Activated T-cell treated with anti-CD3 and anti-CD28 coated beads, Interleukin-2, amount 50 U/mL, for 72 hours (primary cell): Measurements from ENCODE around the gene SYNPR. TPM values are rescaled to one million over a fixed set of nuclear protein-coding genes. Genes with fewer than 3 reads are reported as not detected.

Source experiments
- ATAC-seq, 2 donors: fragments of 150-1000 bp; cut with Tn5 transposase; replicated peaks in 1 of 2; 2 replicates each; pipeline ENCODE4 v1.10.0; 2021; ENCODE audit warnings: moderate library complexity in 2 of 2, mild to moderate bottlenecking in 1 of 2
- DNase-seq, 2 donors: peaks; one replicate each; pipeline ENCODE4 v3.0.0; 2021 to 2022; ENCODE audit warnings: mixed read lengths in 1 of 2
- H3K27ac Mint-ChIP-seq: one replicate; pipeline ENCODE4 v1.8.0; 2022; ENCODE audit warnings: mild to moderate bottlenecking, moderate library complexity, mixed read lengths
- H3K27me3 Mint-ChIP-seq: one replicate; pipeline ENCODE4 v1.8.0; 2022; ENCODE audit warnings: low read depth, mixed read lengths
- H3K36me3 Mint-ChIP-seq, 2 donors: one replicate each; pipeline ENCODE4 v1.8.0; 2022; ENCODE audit warnings: mixed read lengths in 2 of 2, mild to moderate bottlenecking in 1 of 2; ENCODE audit not compliant: insufficient read depth in 2 of 2
- H3K4me1 Mint-ChIP-seq: one replicate; pipeline ENCODE4 v1.8.0; 2022; ENCODE audit warnings: low read depth, mixed read lengths
- H3K4me3 Mint-ChIP-seq, 2 donors: one replicate each; pipeline ENCODE4 v1.8.0; 2022; ENCODE audit warnings: mild to moderate bottlenecking in 2 of 2, mixed read lengths in 2 of 2, moderate library complexity in 2 of 2
- H3K9me3 Mint-ChIP-seq, 2 donors: one replicate each; pipeline ENCODE4 v1.8.0; 2022; ENCODE audit warnings: mixed read lengths in 2 of 2
- total RNA-seq, 2 donors: library from RNA; stranded (reverse); gene quantifications; one replicate each; pipeline ENCODE4 v1.2.3, GENCODE V29; 2022

SYNPR gene
- total RNA-seq, 2 donors from 2014 or later = not detected

- no peaks in the 10 kb centered on the region for H3K36me3 Mint-ChIP-seq
- no peaks in the 10 kb centered on the region for H3K27me3 Mint-ChIP-seq
- H3K9me3 Mint-ChIP-seq = no peaks in the 10 kb centered on the region
- H3K4me3 Mint-ChIP-seq = no peak overlapping the region
- ATAC-seq (no peak), DNase-seq (no peak)
- no peaks in the 10 kb centered on the region for H3K4me1 Mint-ChIP-seq
- no peak overlapping the region for H3K27ac Mint-ChIP-seq
Observed at GRCh38 chr3:63471781-63472180, 193.7 kb downstream of the SYNPR start.

DNA sequence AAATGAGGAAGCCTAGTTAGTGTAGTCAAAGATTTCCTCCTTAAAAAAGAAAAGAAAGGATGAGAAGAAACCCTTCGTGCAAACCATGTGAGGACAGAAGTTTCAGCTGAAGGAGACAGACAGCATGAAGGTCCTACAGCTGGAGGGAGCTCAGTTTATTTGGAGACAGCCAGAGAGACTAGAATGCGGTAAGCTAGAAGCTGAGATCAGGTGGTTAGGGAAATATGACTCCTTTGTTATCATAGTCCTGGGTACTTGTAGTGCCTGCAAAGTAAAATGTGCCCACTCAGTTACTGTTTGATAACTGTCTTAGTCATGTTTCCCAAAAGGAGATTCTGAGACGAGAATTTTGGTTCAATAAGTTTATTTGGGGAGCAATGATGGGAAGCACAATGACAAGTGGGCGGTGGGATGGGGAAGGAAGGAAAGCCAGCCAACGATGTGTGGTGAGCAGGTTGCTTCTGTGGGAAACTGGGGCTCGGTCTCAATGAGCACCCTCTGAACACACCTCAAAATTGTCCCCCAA, 195.6 kb downstream of the SYNPR start:
- H3K27me3 Mint-ChIP-seq = no peaks in the 10 kb centered on the region
- no peak for DNase-seq
- no peak overlapping the region for H3K27ac Mint-ChIP-seq
- H3K9me3 Mint-ChIP-seq = no peaks in the 10 kb centered on the region
- H3K36me3 Mint-ChIP-seq = no peaks in the 10 kb centered on the region
- no peak overlapping the region for H3K4me3 Mint-ChIP-seq
- H3K4me1 Mint-ChIP-seq = no peaks in the 10 kb centered on the region
- ATAC-seq = no peak

GRCh38 chr3:63474828-63475518, 196.9 kb downstream of the SYNPR start:
- ATAC-seq = no peak

DNA sequence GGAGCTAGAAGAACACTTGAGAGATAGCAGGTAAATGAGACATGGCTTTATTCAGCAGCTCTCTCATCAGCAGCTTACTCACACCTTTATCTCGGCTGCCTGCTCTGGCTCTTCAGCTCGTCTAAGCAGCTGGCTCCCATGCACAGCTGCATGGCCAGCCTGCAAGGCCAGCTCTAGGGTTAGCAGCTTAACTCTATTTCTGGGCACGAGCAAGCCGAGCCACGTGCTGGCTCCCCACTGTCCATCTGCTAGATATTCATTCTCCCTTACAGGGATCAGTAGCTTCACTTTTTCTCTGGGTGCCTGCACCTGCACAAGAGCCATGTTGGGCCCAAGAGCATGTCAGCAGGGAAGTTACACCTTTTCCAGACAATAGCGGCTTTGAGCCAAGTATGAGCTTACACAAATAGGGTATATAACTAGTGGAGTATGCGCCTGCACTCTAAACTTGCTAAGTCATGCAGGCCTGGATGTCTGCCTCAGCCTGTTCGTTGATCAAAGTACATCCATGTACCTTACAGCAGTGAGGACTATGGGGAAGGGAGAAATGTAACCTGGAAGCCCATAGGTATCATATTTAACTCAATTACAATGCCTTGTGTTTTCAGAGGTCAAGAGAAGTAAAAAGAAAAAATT, 199.5 kb downstream of the SYNPR start:
- Mint-ChIP-seq H3K27ac (no peak overlapping the region), H3K27me3 (no peaks in the 10 kb centered on the region), H3K4me3 (no peak overlapping the region), H3K36me3 (no peaks in the 10 kb centered on the region), H3K4me1 (no peaks in the 10 kb centered on the region), H3K9me3 (peaks cover 1 to 3% of the 10 kb centered on the region in 2 donors)
- ATAC-seq (no peak), DNase-seq (no peak)

More at GRCh38 chr3:63474828-63475518, 196.9 kb downstream of the SYNPR start:
- H3K36me3 Mint-ChIP-seq = no peaks in the 10 kb centered on the region
- no peak for DNase-seq
- H3K9me3 Mint-ChIP-seq = no peaks in the 10 kb centered on the region
- H3K27me3 Mint-ChIP-seq = no peaks in the 10 kb centered on the region
- no peaks in the 10 kb centered on the region for H3K4me1 Mint-ChIP-seq
- no peak overlapping the region for H3K27ac Mint-ChIP-seq
- no peak overlapping the region for H3K4me3 Mint-ChIP-seq

GRCh38 chr3:63478990-63479660, 201.0 kb downstream of the SYNPR start:
- Mint-ChIP-seq H3K36me3 (no peaks in the 10 kb centered on the region), H3K9me3 (peaks cover 1 to 3% of the 10 kb centered on the region in 2 donors), H3K4me1 (no peaks in the 10 kb centered on the region), H3K4me3 (no peak overlapping the region), H3K27ac (no peak overlapping the region), H3K27me3 (no peaks in the 10 kb centered on the region)
- ATAC-seq = no peak
- DNase-seq = no peak

- Mint-ChIP-seq H3K9me3 (peaks cover 1 to 3% of the 10 kb centered on the region in 2 donors), H3K4me3 (no peak overlapping the region), H3K4me1 (no peaks in the 10 kb centered on the region), H3K27ac (no peak overlapping the region), H3K27me3 (no peaks in the 10 kb centered on the region), H3K36me3 (no peaks in the 10 kb centered on the region)
- DNase-seq = no peak
- no peak for ATAC-seq
Observed at GRCh38 chr3:63479661-63480035, 201.5 kb downstream of the SYNPR start.

DNA sequence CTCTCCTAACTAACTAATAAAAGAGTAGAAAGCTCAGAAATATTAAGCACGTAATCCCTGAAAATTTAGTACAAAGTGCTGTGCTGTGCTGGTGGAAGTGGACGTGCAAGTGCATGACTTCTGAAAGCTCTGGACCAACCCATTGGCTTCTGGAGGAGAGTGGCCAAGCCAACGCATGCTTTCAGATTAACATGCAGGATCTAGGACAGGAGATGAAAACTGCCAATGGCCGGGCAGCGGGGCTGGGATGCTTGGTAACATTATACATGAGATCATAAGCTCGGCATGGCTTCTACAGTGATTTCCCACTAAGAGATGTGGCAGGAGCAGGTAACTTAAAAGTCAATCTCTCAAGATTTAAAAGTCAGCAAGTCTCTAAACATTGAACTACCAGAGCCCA, 203.5 kb downstream of the SYNPR start:
- no peak overlapping the region for H3K27ac Mint-ChIP-seq
- H3K4me1 Mint-ChIP-seq = no peaks in the 10 kb centered on the region
- peaks cover 1 to 7% of the 10 kb centered on the region in 2 donors for H3K9me3 Mint-ChIP-seq
- no peak overlapping the region for H3K4me3 Mint-ChIP-seq
- no peaks in the 10 kb centered on the region for H3K36me3 Mint-ChIP-seq
- DNase-seq (no peak), ATAC-seq (no peak)
- no peaks in the 10 kb centered on the region for H3K27me3 Mint-ChIP-seq

GRCh38 chr3:63482341-63482740, 204.2 kb downstream of the SYNPR start:
- no peaks in the 10 kb centered on the region for H3K4me1 Mint-ChIP-seq
- no peaks in the 10 kb centered on the region for H3K36me3 Mint-ChIP-seq
- no peak overlapping the region for H3K27ac Mint-ChIP-seq
- peaks cover 1 to 7% of the 10 kb centered on the region in 2 donors for H3K9me3 Mint-ChIP-seq
- H3K4me3 Mint-ChIP-seq = no peak overlapping the region
- ATAC-seq (no peak), DNase-seq (no peak)
- no peaks in the 10 kb centered on the region for H3K27me3 Mint-ChIP-seq

DNA sequence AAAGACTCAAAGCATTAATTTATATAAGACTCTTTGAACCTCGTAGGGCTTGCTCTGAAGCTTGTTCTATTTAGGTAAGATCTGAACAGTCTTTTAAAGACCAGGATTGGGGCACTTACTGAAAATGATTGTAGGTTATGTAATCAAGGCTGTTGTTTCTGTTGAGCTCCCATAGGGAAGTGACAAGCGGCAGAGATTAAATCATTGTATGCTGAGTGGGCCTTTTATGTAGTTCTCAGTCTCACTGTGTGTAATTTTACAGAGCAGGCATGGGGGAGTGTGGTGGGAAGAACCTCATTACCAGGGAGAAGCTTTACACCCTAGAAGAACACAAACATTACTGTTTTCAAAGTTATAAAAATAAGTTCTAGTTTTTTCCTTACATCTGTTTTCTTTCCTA, 214.4 kb downstream of the SYNPR start:
- DNase-seq = no peak
- Mint-ChIP-seq H3K9me3 (peaks cover 4 to 6% of the 10 kb centered on the region in 2 donors), H3K4me3 (no peak overlapping the region), H3K4me1 (no peaks in the 10 kb centered on the region), H3K27ac (no peak overlapping the region), H3K36me3 (peaks cover 0 to 2% of the 10 kb centered on the region in 2 donors), H3K27me3 (peaks cover 7% of the 10 kb centered on the region)
- no peak for ATAC-seq

GRCh38 chr3:63493101-63493500, 215.0 kb downstream of the SYNPR start:
- Mint-ChIP-seq H3K4me3 (no peak overlapping the region), H3K9me3 (peaks cover 4 to 6% of the 10 kb centered on the region in 2 donors)
- no peak for ATAC-seq

GRCh38 chr3:63494646-63495045, 216.5 kb downstream of the SYNPR start:
- peaks cover 3 to 4% of the 10 kb centered on the region in 2 donors for H3K9me3 Mint-ChIP-seq
- H3K36me3 Mint-ChIP-seq = peaks cover 0 to 2% of the 10 kb centered on the region in 2 donors
- H3K4me3 Mint-ChIP-seq = no peak overlapping the region
- ATAC-seq (no peak), DNase-seq (no peak)
- peaks cover 7% of the 10 kb centered on the region for H3K27me3 Mint-ChIP-seq
- H3K4me1 Mint-ChIP-seq = no peaks in the 10 kb centered on the region
- H3K27ac Mint-ChIP-seq = no peak overlapping the region

More at GRCh38 chr3:63493101-63493500, 215.0 kb downstream of the SYNPR start:
- H3K4me1 Mint-ChIP-seq = no peaks in the 10 kb centered on the region
- peaks cover 0 to 2% of the 10 kb centered on the region in 2 donors for H3K36me3 Mint-ChIP-seq
- peaks cover 7% of the 10 kb centered on the region for H3K27me3 Mint-ChIP-seq
- no peak for DNase-seq
- H3K27ac Mint-ChIP-seq = no peak overlapping the region

DNA sequence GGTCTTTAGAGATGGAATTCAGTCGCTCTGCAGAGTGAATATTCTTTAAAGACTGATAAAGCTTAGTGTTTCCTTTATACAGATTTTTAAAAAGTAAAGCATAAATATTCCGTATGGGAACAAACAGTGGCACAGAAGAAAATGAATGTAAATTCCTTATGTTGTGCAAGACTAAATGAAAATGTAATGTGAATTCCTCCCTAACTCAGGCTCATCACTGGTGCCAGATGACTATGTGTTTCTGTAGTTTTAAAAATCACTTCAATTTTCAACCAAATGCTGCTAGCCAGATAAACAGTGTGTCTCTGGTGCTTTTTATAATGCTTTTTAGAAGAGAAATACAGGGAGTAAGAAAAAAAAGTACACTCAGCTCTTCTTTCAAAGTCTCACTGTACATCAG, 219.5 kb downstream of the SYNPR start:
- Mint-ChIP-seq H3K36me3 (no peaks in the 10 kb centered on the region), H3K4me1 (no peaks in the 10 kb centered on the region)
- no peak for ATAC-seq

DNA sequence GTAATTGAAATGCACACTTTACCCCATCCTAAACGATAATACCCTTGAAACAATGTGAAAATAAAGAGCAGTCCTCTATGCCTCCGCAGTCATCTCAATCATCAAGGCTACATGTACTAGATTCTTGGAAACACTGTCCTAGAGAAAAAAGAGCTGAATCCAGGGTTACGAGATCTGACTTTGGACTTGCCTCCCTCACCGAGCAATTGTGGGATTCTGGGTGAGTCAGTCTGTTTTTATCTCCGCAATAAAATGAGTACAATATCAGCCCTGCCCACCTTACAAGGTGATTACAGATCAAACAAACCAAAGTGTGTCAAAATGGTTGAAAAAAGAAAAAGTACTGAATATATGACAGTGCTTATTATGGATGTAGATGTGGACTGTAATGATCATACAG, 222.1 kb downstream of the SYNPR start:
- H3K9me3 Mint-ChIP-seq = no peaks in the 10 kb centered on the region
- DNase-seq (no peak), ATAC-seq (no peak)
- no peak overlapping the region for H3K4me3 Mint-ChIP-seq
- no peaks in the 10 kb centered on the region for H3K4me1 Mint-ChIP-seq
- no peak overlapping the region for H3K27ac Mint-ChIP-seq
- no peaks in the 10 kb centered on the region for H3K36me3 Mint-ChIP-seq
- no peaks in the 10 kb centered on the region for H3K27me3 Mint-ChIP-seq

More for the DNA sequence above, 219.5 kb downstream of the SYNPR start:
- DNase-seq = no peak
- no peaks in the 10 kb centered on the region for H3K9me3 Mint-ChIP-seq
- no peak overlapping the region for H3K4me3 Mint-ChIP-seq
- H3K27me3 Mint-ChIP-seq = no peaks in the 10 kb centered on the region
- no peak overlapping the region for H3K27ac Mint-ChIP-seq
